Raji (cell line): ENCODE measurements around the gene ATP12A.

ENCODE experiments used
- POLR2A ChIP-seq: IDR thresholded peaks from 2 replicates; pipeline ENCODE4 v1.6.1; 2011; ENCODE audit warnings: low read depth, low read length, control low read depth; ENCODE audit not compliant: insufficient read depth

The ATP12A gene

GRCh38 chr13:24672141-24673132 lies 7.8 kb upstream of the ATP12A start:
- no peak for TF ChIP-seq POLR2A

GRCh38 chr13:24675806-24676570 lies 4.2 kb upstream of the ATP12A start:
- TF ChIP-seq POLR2A, result no peak

- no peak for TF ChIP-seq POLR2A
Observed at GRCh38 chr13:24678151-24678550, 2.1 kb upstream of the ATP12A start.

- no peak for TF ChIP-seq POLR2A
Observed at GRCh38 chr13:24679686-24680085, 522 bp upstream of the ATP12A start.

GRCh38 chr13:24680921-24681604 lies 855 bp downstream of the ATP12A start:
- TF ChIP-seq POLR2A, result no peak

- TF ChIP-seq POLR2A, result no peak
Observed at GRCh38 chr13:24681930-24682329, 1.7 kb downstream of the ATP12A start.

- TF ChIP-seq POLR2A, result no peak
Observed at GRCh38 chr13:24682353-24682752, 2.1 kb downstream of the ATP12A start.

GRCh38 chr13:24683351-24683750 lies 3.1 kb downstream of the ATP12A start:
- no peak for TF ChIP-seq POLR2A

- no peak for TF ChIP-seq POLR2A
Observed at GRCh38 chr13:24683838-24684599, 3.8 kb downstream of the ATP12A start.

GRCh38 chr13:24684600-24684998 lies 4.4 kb downstream of the ATP12A start:
- TF ChIP-seq POLR2A, result no peak

GRCh38 chr13:24685314-24685713 lies 5.1 kb downstream of the ATP12A start:
- TF ChIP-seq POLR2A, result no peak

GRCh38 chr13:24687611-24688010 lies 7.4 kb downstream of the ATP12A start:
- TF ChIP-seq POLR2A, result no peak

- no peak for TF ChIP-seq POLR2A
Observed at GRCh38 chr13:24688111-24688510, 7.9 kb downstream of the ATP12A start.

GRCh38 chr13:24688950-24689349 lies 8.7 kb downstream of the ATP12A start:
- TF ChIP-seq POLR2A, result no peak

GRCh38 chr13:24691381-24691780 lies 11.2 kb downstream of the ATP12A start:
- no peak for TF ChIP-seq POLR2A
